ENCODE measurements around the gene UBXN10. TPM values are rescaled to one million over a fixed set of nuclear protein-coding genes. Genes with fewer than 3 reads are reported as not detected.

Gene UBXN10
- total RNA-seq, 1 donor from 2014 or later = 0.37 TPM

DNA sequence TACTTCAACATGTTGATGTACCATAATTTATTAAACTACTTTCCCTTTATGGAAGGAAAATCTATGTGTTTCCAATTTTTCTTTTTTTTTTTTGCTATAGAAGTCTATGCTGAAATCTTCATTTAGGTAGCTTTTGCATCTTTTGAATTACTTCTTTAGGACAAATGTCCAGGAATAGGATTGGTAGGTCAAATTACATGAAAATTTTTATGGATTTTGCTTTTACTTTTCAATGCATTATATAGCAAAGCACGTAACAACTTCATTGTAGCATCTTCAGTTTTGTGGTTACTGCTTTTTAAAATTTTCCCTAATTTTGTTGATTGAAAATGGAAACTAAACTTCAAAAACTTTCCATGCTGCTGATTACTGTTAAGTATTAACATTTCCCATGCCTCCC is 12.4 kb downstream of the UBXN10 start:
- no peaks in the 10 kb centered on the region for H3K4me1 Mint-ChIP-seq
- H3K9me3 ChIP-seq (ENCODE audit: low read depth) = no peaks in the 10 kb centered on the region

DNA sequence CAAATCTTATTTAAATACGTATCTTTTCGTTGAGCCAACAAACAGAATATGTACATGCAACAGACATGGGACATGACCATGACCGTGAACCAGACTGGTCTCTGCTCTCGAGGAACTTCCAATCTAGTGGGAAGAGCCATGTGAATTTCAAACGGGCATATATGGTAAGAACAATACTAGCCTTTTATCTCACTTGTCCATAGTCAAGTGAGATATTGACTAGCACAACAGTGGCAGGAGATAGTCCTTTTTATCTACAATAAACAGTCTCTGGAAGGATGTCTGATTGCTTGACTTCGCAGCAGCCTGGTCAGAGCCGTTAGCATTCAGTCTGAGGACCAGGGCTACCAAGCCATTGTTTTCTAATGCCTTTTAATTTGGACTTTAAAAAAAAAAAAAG is 13.0 kb downstream of the UBXN10 start:
- peaks cover 5% of the 10 kb centered on the region for H3K27me3 Mint-ChIP-seq (ENCODE audit: insufficient read depth, low read depth)
- no peak overlapping the region for H2AFZ ChIP-seq (replicated peaks)

More for the DNA sequence above, 12.4 kb downstream of the UBXN10 start:
- H3K27ac Mint-ChIP-seq = no peak overlapping the region
- no peak overlapping the region for H3K4me3 ChIP-seq
- H3K27ac ChIP-seq = no peak overlapping the region
- no peaks in the 10 kb centered on the region for H3K4me1 ChIP-seq
- TF ChIP-seq, protein P1, sequence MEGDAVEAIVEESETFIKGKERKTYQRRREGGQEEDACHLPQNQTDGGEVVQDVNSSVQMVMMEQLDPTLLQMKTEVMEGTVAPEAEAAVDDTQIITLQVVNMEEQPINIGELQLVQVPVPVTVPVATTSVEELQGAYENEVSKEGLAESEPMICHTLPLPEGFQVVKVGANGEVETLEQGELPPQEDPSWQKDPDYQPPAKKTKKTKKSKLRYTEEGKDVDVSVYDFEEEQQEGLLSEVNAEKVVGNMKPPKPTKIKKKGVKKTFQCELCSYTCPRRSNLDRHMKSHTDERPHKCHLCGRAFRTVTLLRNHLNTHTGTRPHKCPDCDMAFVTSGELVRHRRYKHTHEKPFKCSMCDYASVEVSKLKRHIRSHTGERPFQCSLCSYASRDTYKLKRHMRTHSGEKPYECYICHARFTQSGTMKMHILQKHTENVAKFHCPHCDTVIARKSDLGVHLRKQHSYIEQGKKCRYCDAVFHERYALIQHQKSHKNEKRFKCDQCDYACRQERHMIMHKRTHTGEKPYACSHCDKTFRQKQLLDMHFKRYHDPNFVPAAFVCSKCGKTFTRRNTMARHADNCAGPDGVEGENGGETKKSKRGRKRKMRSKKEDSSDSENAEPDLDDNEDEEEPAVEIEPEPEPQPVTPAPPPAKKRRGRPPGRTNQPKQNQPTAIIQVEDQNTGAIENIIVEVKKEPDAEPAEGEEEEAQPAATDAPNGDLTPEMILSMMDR (IDR thresholded peaks at IDR 0.05) = no peak
- no peak for TF ChIP-seq EZH2phosphoT487 (IDR thresholded peaks at IDR 0.05)
- TF ChIP-seq EZH2 (IDR thresholded peaks at IDR 0.05) = no peak
- H3K36me3 Mint-ChIP-seq = no peaks in the 10 kb centered on the region
- no peak for DNase-seq (ENCODE audit: low spot score)
- no peak overlapping the region for H3K9ac ChIP-seq
- H3K79me2 ChIP-seq (ENCODE audit: low read depth) = no peaks in the 10 kb centered on the region
- no peaks in the 10 kb centered on the region for H3F3A ChIP-seq (ENCODE audit: low read depth)
- H3K36me3 ChIP-seq = no peaks in the 10 kb centered on the region
- no peaks in the 10 kb centered on the region for H3K9me3 Mint-ChIP-seq
- H4K20me1 ChIP-seq (ENCODE audit: low read depth) = no peaks in the 10 kb centered on the region
- H3K4me3 Mint-ChIP-seq = no peak overlapping the region
- H2AFZ ChIP-seq (replicated peaks) = no peak overlapping the region
- peaks cover 5% of the 10 kb centered on the region for H3K27me3 Mint-ChIP-seq (ENCODE audit: insufficient read depth, low read depth)
- H3K4me2 ChIP-seq = no peak overlapping the region
- H3K27me3 ChIP-seq = no peaks in the 10 kb centered on the region

DNA sequence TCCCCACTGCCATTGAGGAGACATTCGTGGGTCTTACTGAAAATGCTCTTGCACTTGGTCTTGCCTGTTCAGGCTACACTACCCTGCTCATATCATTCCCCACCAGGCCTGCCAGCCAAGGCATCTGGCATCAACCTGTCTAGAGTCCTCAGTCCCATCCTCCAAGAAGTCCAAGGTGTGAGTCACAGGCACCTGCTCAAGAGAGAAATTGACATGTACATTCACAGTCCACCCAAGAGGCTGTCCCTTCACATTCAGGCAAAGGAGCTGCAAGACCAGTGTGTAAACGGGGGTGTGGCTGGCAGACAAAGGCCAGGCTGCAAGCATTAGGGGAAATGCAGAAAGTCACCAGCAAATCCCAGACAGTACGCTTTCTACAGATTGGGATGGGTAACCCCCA is 13.5 kb downstream of the UBXN10 start:
- Mint-ChIP-seq H3K9me3 (no peaks in the 10 kb centered on the region), H3K27me3 (ENCODE audit: insufficient read depth, low read depth) (peaks cover 5% of the 10 kb centered on the region)
- TF ChIP-seq, protein P1 (IDR thresholded peaks at IDR 0.05) = no peak
- TF ChIP-seq EZH2 (IDR thresholded peaks at IDR 0.05) (no peak), EZH2phosphoT487 (IDR thresholded peaks at IDR 0.05) (no peak)

More for the DNA sequence above, 13.0 kb downstream of the UBXN10 start:
- no peaks in the 10 kb centered on the region for H3K4me1 Mint-ChIP-seq
- no peaks in the 10 kb centered on the region for H3K79me2 ChIP-seq (ENCODE audit: low read depth)
- H3K9me3 ChIP-seq (ENCODE audit: low read depth) = no peaks in the 10 kb centered on the region
- H3K4me3 ChIP-seq = no peak overlapping the region
- no peaks in the 10 kb centered on the region for H4K20me1 ChIP-seq (ENCODE audit: low read depth)
- no peaks in the 10 kb centered on the region for H3K9me3 Mint-ChIP-seq
- no peak overlapping the region for H3K4me3 Mint-ChIP-seq
- H3K36me3 ChIP-seq = no peaks in the 10 kb centered on the region
- no peaks in the 10 kb centered on the region for H3K36me3 Mint-ChIP-seq
- no peak overlapping the region for H3K27ac Mint-ChIP-seq
- H3K9ac ChIP-seq = no peak overlapping the region
- no peaks in the 10 kb centered on the region for H3K27me3 ChIP-seq
- H3F3A ChIP-seq (ENCODE audit: low read depth) = no peaks in the 10 kb centered on the region
- DNase-seq (ENCODE audit: low spot score) = no peak
- H3K4me2 ChIP-seq = no peak overlapping the region
- no peak overlapping the region for H3K27ac ChIP-seq
- no peak for TF ChIP-seq EZH2 (IDR thresholded peaks at IDR 0.05)
- TF ChIP-seq, protein P1 (IDR thresholded peaks at IDR 0.05) = no peak
- no peak for TF ChIP-seq EZH2phosphoT487 (IDR thresholded peaks at IDR 0.05)
- H3K4me1 ChIP-seq = no peaks in the 10 kb centered on the region

More for the DNA sequence above, 13.5 kb downstream of the UBXN10 start:
- H3K4me2 ChIP-seq = no peak overlapping the region
- Mint-ChIP-seq H3K27ac (no peak overlapping the region), H3K4me1 (no peaks in the 10 kb centered on the region), H3K36me3 (no peaks in the 10 kb centered on the region), H3K4me3 (no peak overlapping the region)
- no peak overlapping the region for H3K4me3 ChIP-seq
- H3K27ac ChIP-seq = no peak overlapping the region
- H3K36me3 ChIP-seq = no peaks in the 10 kb centered on the region
- no peak for DNase-seq (ENCODE audit: low spot score)
- no peaks in the 10 kb centered on the region for H3K4me1 ChIP-seq
- H3K9ac ChIP-seq = no peak overlapping the region
- no peak overlapping the region for H2AFZ ChIP-seq (replicated peaks)
- no peaks in the 10 kb centered on the region for H4K20me1 ChIP-seq (ENCODE audit: low read depth)
- H3K79me2 ChIP-seq (ENCODE audit: low read depth) = no peaks in the 10 kb centered on the region
- H3K27me3 ChIP-seq = no peaks in the 10 kb centered on the region
- H3F3A ChIP-seq (ENCODE audit: low read depth) = no peaks in the 10 kb centered on the region
- H3K9me3 ChIP-seq (ENCODE audit: low read depth) = no peaks in the 10 kb centered on the region

All from neural progenitor cell (in vitro differentiated cells).